SU-DHL-6 (cell line): ENCODE data around the gene FBRSL1.

Experiments
- H2AFZ ChIP-seq: fragments of 200-600 bp; sonication (generic); 2 replicates; pipeline ENCODE4 v1.6.1; 2014; ENCODE audit warnings: low read depth, mild to moderate bottlenecking, moderate library complexity, mixed read lengths, antibody characterized with exemption, low read length; ENCODE audit not compliant: severe bottlenecking
- H3F3A ChIP-seq: fragments of 200-600 bp; shearing (Covaris generic); 2 replicates; pipeline ENCODE4 v1.6.0; 2016; ENCODE audit warnings: antibody characterized with exemption, mild to moderate bottlenecking; ENCODE audit not compliant: insufficient read depth
- H3K27ac ChIP-seq: fragments of 200-600 bp; sonication (generic); 2 replicates; pipeline ENCODE4 v1.5.1; 2016; ENCODE audit warnings: low read depth, mild to moderate bottlenecking, low read length, moderate library complexity, mixed read lengths
- H3K27me3 ChIP-seq: fragments of 200-600 bp; sonication (generic), shearing (Covaris generic); 2 replicates; pipeline ENCODE4 v1.6.0; 2014; ENCODE audit warnings: mild to moderate bottlenecking, low read length
- H3K36me3 ChIP-seq: fragments of 200-600 bp; sonication (generic); 2 replicates; pipeline ENCODE4 v1.6.1; 2014; ENCODE audit warnings: mild to moderate bottlenecking, low read length, mixed read lengths
- H3K4me2 ChIP-seq: fragments of 300-600, 200-600 bp; shearing (Covaris generic), sonication (generic); 2 replicates; pipeline ENCODE4 v1.6.0; 2014; ENCODE audit warnings: low read length, low read depth, mild to moderate bottlenecking; ENCODE audit not compliant: poor library complexity, severe bottlenecking
- H3K4me3 ChIP-seq: fragments of 200-600 bp; sonication (generic); 2 replicates; pipeline ENCODE4 v1.5.1; 2014; ENCODE audit warnings: antibody characterized with exemption, low read length, mild to moderate bottlenecking, mixed read lengths; ENCODE audit not compliant: insufficient read depth, poor library complexity, severe bottlenecking
- H3K79me2 ChIP-seq: fragments of 200-600 bp; sonication (generic); 2 replicates; pipeline ENCODE4 v1.6.1; 2014; ENCODE audit warnings: mild to moderate bottlenecking, low read length, moderate library complexity; ENCODE audit not compliant: insufficient read depth
- H3K9ac ChIP-seq: fragments of 200-600 bp; sonication (generic); 2 replicates; pipeline ENCODE4 v1.7.0; 2014; ENCODE audit warnings: mild to moderate bottlenecking, low read length
- H3K9me2 ChIP-seq: fragments of 200-600 bp; sonication (generic); replicated peaks from 2 replicates; pipeline ENCODE4 v1.6.1; 2014; ENCODE audit warnings: low read length; ENCODE audit not compliant: insufficient read depth
- H3K9me3 ChIP-seq: fragments of 200-600 bp; sonication (generic); 2 replicates; pipeline ENCODE4 v1.6.1; 2014; ENCODE audit warnings: low read length, mixed read lengths; ENCODE audit not compliant: insufficient read depth
- H4K20me1 ChIP-seq: fragments of 200-600 bp; sonication (generic); 2 replicates; pipeline ENCODE4 v1.6.1; 2014; ENCODE audit warnings: low read depth, mild to moderate bottlenecking, antibody characterized with exemption, low read length, moderate library complexity, mixed read lengths
- CTCF ChIP-seq: fragments of 200-600 bp; sonication (generic); IDR thresholded peaks from one replicate; pipeline ENCODE4 v1.5.1; 2017; ENCODE audit warnings: antibody characterized with exemption, mild to moderate bottlenecking, low read length, moderate library complexity; ENCODE audit not compliant: insufficient read depth, poor library complexity, severe bottlenecking
- EZH2phosphoT487 ChIP-seq: fragments of 200-600 bp; sonication (generic), shearing (Covaris generic); conservative IDR thresholded peaks from 2 replicates; pipeline ENCODE4 v1.6.1; 2018; ENCODE audit warnings: mild to moderate bottlenecking, antibody characterized with exemption, low read length, moderate library complexity, mixed read lengths

Gene FBRSL1

GRCh38 chr12:132538663-132538990 is 48.7 kb downstream of the FBRSL1 start:
- no peaks in the 10 kb centered on the region for H3K27me3 ChIP-seq

GRCh38 chr12:132539016-132539773 is 49.2 kb downstream of the FBRSL1 start:
- H3K27ac ChIP-seq, result no peak overlapping the region
- no peaks in the 10 kb centered on the region for H3K79me2 ChIP-seq
- H3K9ac ChIP-seq, result no peak overlapping the region
- no peaks in the 10 kb centered on the region for H3K9me2 ChIP-seq
- no peak overlapping the region for H3K4me3 ChIP-seq
- peaks cover 4% of the 10 kb centered on the region; the same call in 1 of the 2 replicates for H3K9me3 ChIP-seq
- no peaks in the 10 kb centered on the region for H3K27me3 ChIP-seq
- TF ChIP-seq CTCF, result no peak
- no peak for TF ChIP-seq EZH2phosphoT487
- no peak overlapping the region for H2AFZ ChIP-seq
- H3K4me2 ChIP-seq, result no peak overlapping the region
- H3K36me3 ChIP-seq, result no peaks in the 10 kb centered on the region
- no peaks in the 10 kb centered on the region for H3F3A ChIP-seq
- H4K20me1 ChIP-seq, result peaks cover 4% of the 10 kb centered on the region; the same call in 1 of the 2 replicates

More at GRCh38 chr12:132538663-132538990, 48.7 kb downstream of the FBRSL1 start:
- no peak overlapping the region for H3K4me3 ChIP-seq
- H3K9me2 ChIP-seq, result no peaks in the 10 kb centered on the region
- H3K9ac ChIP-seq, result no peak overlapping the region
- H3K4me2 ChIP-seq, result no peak overlapping the region
- TF ChIP-seq CTCF (no peak), EZH2phosphoT487 (no peak)
- H3K27ac ChIP-seq, result no peak overlapping the region
- peaks cover 4% of the 10 kb centered on the region; the same call in 1 of the 2 replicates for H3K9me3 ChIP-seq
- H3K36me3 ChIP-seq, result no peaks in the 10 kb centered on the region
- H3F3A ChIP-seq, result no peaks in the 10 kb centered on the region
- H3K79me2 ChIP-seq, result no peaks in the 10 kb centered on the region
- peaks cover 4% of the 10 kb centered on the region; the same call in 1 of the 2 replicates for H4K20me1 ChIP-seq
- H2AFZ ChIP-seq, result no peak overlapping the region

GRCh38 chr12:132540436-132540835 is 50.5 kb downstream of the FBRSL1 start:
- Histone ChIP-seq H3K27ac (no peak overlapping the region), H3K9me2 (no peaks in the 10 kb centered on the region), H4K20me1 (peaks cover 4% of the 10 kb centered on the region; the same call in 1 of the 2 replicates), H2AFZ (no peak overlapping the region), H3K27me3 (no peaks in the 10 kb centered on the region), H3K9ac (no peak overlapping the region), H3K4me3 (no peak overlapping the region), H3K36me3 (no peaks in the 10 kb centered on the region), H3F3A (no peaks in the 10 kb centered on the region), H3K9me3 (peaks cover 4% of the 10 kb centered on the region; the same call in 1 of the 2 replicates), H3K4me2 (no peak overlapping the region), H3K79me2 (no peaks in the 10 kb centered on the region)
- TF ChIP-seq CTCF (no peak), EZH2phosphoT487 (no peak)
